HG02623 (cell line): ENCODE results near the gene CYFIP2.

Experiments used
- ATAC-seq: cut with Tn5 transposase; IDR thresholded peaks from one replicate; pipeline ENCODE4 v1.9.1; 2021; ENCODE audit warnings: moderate library complexity; ENCODE audit not compliant: unreplicated experiment

Gene CYFIP2

DNA sequence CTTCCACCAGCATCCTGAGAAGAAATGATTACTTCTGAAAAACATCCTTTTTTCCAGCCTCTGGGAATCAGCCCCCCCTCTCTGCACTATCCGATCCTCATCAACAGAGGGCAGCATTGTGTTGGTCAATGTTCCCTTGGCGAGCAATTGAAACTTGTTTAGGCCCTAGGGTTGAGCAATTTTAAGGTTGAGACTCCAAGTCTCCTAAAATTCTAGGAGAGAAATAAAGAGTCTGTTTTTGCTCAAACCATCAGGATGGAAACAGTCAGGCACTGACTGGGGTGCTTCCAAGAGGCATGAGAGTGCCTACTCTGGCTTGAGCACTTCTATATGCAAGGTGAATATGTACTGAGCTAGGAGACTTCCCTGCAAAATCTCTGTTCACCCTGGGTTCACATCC is 12.4 kb upstream of the CYFIP2 start:
- peak; percentile 31 for ATAC-seq

DNA sequence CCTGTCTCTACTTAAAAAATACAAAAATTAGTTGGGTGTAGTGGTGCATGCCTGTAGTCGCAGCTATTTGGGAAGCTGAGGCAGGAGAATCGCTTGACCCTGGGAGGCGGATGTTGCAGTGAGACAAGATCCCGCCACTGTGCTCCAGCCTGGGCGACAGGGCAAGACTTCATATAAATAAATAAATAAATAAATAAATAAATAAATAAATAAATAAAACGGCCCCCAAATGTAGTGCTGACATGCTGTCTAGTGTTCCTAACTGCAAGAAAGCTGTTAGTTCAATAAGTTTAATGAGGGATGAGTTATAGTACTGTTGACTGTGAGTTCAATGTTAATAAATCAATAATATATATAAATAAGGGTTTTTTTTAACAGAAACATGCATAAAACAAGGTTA is 7.5 kb upstream of the CYFIP2 start:
- no peak for ATAC-seq

DNA sequence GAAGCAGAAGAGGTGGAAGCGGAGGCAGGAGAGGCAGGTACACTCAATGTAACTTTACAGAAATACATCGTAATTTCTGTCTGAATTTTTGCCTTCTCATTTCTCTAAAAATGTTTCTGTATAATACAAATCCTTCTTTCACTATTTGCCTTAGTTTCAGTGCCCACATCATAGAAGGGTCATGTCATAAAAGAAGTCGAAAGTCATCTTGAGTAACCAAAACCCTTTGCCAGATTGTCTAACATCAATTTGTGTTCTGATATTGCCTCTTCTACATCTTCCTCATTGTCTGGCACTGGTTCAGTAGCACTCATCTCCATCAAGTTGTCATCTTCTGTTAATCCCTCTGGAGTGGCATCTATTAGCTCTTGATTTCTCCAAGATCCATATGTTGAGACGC is 6.2 kb upstream of the CYFIP2 start:
- no peak for ATAC-seq

DNA sequence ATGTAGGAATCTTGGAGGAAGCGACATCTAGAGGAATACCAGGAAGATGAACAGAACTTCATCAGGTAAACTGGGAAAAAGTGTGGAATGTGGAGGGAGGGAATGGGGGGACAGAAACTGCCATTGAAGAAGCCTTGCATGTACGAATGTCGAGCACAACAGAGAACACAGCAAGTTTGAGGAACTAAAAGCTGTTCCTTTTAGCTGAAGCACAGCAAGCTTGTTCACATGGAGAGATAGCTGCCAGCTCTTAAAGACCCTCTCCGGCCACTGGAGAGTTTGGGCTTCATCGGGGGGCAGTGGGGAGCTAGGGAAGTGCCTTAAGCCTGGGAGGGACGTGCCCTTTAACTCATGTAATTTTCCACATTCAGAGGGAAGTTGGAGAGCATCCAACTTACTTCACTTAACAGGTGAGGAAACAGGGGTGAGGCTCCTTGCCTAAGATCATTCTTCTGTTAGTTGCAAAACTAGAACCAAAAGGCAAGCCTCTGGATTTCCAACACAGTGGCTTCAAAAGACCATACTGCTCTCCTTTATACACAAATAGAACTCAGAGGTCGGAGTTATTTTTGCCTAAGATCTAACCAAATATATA is 2.3 kb upstream of the CYFIP2 start:
- ATAC-seq: no peak

DNA sequence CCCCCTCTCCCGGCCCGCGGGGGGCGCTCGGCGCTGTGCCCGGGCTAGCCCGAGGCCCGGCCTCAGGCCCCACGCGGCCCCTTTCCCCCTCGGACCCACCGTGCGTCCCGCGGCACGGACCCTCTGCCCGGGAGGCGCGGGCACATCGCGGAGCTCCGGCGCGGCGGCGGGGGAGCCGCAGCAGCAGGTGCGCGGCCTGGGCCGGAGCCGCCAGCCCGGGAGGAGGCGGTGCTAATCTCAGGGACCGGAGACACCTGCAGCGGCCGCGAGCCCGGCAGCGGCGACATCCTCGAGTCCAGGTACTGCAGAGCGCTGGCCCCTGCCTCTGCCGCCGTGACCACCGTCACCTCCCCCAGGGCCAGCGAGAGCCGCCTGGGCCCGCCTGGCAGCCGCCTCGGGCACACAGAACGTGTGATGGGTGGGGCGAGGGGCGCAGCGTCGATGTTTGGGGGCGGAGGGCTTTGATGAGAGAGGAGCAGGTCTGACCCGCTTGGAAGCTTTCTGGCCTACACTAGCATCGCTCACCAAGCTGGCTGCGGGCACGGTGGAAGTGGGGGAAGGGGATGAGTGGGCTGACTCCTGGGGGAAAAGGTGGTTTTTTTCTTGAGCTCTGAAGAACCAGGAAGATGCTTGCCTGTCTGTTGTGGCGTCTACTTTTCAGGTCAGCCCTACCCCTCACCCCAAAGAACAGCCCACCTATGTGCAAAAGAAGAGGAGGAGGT is 524 bp downstream of the CYFIP2 start:
- ATAC-seq: peak; percentile 46

DNA sequence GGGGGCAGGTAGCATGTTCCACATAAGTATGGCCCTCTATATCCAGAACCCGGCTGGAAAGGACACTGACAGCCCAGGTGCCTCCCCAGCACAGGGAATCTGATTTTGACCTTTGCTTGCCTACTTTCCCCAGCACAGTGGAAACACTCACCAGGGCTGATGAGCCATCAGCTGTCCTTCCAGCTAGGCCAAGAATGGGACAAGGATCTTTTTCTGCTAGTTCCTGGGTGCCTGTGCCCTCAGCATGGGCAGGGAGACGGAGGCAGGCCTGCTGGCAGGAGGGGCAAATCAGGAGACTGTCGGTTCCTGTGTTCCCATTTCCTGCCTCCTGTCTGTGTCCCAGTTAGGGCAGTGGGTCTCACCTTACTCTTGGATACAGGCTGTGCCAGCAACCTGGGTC is 1.1 kb downstream of the CYFIP2 start:
- ATAC-seq: no peak

DNA sequence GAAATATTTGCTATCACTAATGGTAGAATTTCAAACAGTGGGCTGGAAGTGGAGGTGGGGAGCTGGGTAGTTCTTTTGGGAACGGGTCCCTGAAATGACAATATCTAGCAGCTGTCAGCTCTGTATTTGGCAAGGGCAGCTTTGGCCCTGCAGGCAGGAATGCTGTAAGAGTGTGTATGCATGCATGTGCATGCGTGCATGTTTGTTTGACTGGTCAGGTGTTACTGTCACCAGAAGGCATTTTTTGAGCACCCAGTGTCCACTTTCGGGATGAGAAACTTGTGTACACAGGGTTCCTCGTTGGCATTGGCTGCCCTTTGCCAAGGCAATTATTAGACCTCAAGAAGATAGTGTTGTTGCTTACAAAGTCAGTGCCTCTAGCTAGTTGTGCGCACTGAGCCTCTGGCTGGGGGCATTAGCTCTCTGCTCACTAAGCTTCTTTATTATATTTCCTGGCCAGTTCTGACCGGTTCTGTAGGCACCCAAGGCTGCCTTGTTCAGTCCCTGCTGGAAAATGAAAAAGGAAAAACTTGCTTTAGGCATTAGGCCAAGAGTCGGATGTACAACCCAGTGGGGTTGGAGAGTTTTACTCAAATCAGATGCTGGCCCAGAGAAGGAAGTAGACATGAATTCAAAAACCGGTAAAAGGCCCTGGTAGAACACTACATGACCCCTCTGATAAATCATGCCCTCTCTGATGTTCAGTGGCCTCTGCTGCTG is 2.0 kb downstream of the CYFIP2 start:
- ATAC-seq: no peak

DNA sequence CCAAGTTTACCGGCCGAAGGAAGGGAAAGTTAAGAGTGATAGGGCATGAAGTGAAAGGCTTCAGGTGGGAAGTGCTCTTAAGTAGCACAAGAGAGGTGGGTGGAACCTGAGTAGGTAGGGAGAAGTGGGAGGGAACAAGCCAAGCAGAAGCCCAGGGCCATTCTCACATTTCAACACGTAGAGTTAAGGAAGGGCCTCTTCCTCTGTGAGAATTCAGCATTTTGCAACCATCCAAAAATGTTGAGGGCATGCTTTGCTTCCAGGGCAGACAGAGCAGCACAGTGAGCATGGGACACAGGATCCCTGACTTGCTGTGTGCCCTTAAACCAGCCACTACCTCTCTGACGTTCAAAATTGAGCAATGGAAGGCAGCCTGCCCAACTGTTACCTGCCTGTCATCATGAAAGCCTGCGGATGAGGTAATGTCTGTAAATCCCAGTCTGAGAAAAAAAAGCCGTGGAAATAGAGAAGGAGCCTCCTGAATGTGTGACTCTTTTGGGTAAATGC is 3.3 kb downstream of the CYFIP2 start:
- no peak for ATAC-seq

DNA sequence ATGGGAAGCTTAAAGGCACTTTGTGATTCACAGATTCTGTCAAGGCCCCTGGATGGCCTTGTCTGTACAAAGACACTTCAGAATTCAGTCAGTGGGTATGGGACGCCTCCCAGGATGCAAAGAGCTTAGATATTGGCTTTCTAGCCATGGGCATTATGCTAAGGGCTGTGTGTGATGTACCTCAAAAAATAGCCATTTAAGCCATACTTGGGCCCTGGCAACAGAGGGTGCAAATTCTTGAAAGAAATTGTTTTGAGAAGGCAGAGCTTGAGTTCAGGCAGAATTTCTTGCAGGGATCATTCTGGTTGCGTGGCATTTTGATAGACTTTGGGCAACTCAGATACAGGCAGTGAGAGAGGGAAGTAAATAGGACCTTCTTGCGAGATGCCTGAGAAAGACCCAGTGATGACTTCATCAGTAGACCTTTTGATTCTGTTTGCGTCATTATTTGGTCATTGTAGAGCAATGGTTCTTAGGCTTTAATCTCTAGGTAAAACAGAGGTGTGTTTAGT is 3.9 kb downstream of the CYFIP2 start:
- ATAC-seq: no peak

DNA sequence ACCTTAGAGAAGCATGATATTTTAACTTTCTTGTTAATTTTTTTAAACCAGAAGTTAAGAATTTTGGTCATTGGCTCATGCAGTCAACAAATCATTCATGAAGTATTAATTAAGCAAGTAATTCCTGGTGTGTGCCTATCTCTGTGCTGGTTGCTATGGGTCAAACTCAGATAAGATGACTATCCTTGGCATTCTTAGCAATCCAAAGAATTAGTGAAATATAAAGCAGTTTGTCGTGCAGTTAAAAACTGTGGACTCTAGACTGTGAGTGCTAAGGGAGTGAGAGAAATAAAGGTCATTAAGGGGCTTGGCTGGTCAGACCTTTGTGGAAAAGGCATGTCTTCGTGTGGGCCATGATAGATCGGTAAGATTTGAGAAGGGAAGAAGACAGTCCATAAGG is 4.8 kb downstream of the CYFIP2 start:
- ATAC-seq: no peak

DNA sequence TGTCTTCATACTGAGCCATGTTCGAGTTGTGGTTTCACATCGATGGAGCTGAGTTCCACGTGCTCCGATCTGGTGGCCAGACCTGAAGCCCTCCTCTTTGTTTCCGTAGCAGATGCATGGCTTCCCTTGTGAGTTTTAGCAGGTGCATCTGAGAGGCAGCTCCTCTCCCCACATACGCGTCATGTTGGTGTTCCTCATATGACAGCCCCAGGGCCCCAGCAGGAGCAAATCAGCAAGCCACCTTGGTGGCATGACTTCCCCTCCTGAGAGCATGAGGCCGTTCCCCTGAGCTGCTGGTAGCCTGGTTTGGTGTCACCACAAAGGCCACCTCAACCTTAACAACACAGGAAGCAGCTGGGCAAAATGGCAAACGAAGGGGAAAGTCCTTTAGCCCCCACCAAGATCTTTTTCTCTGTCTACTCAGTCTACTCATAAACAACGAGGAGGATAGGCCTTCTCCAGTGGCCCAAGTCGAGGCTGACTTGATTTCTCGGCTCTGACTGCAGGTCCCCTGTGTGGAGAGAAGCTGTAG is 5.9 kb downstream of the CYFIP2 start:
- peak; percentile 85 for ATAC-seq

DNA sequence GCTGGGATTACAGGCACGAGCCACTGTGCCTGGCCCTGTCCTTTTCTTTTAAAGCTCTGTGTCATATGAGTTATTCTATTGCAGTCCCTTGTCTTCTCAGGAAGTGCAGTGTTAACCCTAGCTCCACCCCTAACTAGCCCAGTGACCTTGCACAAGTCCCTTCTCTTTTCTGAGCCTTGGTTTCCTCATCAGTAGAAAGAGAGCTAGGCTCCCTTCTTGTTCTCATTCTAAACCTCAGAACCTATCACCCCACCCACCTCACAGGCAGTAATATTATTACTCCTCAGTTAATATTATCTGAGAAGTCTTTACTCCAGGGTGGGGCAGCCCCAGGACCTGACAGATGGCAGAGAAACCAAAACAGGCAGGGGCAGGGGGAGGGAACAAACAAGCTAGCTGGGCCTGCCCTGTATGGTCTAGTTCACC is 7.2 kb downstream of the CYFIP2 start:
- peak; percentile 34 for ATAC-seq

DNA sequence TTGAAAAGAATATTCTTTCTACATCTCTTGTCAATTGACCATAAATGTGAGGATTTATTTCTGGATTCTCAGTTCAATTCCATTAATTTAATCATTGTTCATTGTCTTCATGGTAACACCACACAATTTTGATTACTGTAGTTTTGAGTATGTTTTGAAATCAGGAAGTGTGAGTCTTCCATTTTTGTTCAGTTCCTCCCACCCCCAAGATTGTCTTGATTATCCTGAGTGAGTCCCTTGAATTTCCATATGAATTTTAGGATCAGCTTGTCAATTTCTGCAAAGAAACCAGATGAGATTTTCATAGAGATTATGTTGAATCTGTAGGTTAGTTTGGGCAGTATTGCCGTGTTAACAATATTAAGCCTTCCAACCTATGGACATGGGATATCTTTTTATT is 9.5 kb downstream of the CYFIP2 start:
- ATAC-seq: no peak

DNA sequence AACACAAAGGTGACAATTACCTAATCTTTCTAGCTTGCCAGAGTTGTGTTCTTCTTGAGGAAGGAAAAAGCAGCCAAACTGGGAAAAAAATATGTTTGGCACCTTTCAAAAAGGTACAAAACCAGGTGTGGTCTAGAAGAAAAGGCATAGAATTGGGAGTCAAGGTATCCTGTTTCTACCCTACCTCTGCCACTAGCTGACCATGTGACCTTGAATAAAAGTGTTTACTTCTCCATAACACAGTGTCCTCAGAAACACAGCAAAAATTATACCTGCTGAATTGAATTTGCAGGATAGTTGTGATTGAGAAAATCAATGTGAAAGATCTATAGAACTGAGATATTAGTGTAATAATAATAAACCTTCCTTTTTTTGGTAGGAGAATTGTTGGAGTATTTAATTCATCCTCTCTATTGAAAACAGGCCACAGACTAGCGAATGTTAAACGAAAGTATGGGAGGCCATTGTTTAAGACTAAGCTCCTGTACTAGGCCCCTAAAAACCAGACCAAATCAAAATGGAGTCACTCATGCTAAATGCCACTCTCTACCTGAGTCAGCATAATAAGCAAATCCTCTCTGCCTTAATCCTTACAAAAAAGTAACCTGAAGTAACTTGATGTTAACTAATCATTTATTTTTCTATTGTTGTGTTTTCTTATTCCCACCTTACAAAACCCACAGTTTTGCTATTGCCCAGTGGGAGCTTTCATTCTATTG is 12.6 kb downstream of the CYFIP2 start:
- ATAC-seq: no peak

DNA sequence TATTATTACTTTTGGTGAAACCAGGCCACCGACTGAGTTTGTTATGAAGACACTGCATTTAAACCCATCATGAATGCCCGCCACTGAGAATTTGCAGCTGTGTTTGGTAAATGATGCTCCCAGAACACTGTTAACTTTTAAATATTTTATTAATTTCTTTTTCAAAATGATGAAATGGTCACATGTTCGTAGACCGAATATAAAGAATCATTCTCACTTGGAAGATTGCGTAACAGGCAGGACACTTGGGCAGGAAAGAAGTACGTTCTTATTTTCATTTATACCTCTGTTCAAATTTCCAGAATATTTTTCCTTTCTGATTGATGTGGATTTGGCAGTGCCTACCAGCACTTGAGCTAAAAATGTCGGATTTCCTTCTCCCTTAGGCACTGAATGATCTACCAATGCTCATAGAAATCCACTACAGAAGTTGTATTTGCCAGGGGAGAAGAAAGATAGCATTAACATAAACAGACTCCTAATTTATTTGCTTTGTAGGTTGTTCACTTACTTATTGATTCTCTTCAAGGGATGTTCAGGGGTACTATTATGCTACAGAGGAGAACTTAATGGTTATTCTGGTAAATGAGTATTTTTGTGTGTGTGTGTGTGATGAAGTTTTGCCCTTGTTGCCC is 13.8 kb downstream of the CYFIP2 start:
- no peak for ATAC-seq

DNA sequence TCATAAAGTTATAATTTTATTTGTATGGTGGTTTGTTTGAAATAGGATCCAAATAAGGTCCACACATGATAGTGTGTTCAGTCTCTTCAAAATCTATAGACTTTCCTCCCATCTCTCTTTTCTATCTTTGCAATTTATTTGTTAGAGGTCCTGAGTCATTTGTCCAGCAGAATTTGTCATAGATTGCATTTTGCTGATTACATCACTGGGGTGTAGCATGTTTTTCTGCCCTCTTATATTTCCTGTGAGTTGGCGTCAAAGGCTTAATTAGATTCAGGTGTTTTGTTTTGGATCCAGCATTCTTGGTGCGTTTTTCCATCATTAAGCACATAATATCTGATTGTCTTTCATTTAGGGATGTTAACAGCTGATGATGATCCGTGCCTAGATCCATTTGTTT is 15.0 kb downstream of the CYFIP2 start:
- ATAC-seq: no peak

DNA sequence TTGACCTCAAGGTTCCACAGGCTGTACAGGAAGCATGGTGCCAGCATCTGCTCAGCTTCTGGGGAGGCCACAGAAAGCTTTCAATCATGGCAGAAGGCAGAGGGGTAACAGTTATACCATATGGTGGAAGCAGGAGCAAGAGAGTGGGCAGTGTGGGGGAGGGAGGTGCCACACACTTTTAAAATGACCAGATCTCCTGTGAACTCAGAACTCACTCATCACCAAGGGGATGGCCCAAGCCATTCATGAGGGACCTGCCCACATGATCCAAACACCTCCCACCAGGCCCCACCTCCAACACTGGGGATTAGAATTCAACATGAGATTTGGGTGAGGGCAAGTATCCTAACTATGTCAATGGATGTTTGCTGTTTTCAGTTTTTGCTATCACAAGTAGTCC is 16.2 kb downstream of the CYFIP2 start:
- no peak for ATAC-seq

DNA sequence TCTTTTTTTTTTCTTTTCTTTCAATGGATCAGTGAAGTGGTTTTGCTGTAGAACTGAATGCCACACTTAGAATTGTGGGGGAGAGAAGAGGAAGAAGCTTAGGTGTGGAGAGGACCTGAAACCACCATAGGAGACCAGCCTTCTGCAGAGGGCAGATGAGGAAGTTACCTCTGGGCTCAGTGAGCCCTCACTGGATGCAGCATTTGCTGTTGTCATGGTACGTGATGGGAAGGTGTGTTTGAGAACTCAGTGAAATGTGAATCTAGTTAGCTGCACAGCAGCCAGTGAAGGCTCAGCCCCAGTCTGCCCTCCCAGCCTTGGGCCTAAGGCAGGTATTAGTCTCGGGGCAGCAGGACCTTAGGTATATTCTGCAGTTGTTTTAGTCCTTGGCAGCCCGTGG is 17.5 kb downstream of the CYFIP2 start:
- peak; percentile 98 for ATAC-seq

DNA sequence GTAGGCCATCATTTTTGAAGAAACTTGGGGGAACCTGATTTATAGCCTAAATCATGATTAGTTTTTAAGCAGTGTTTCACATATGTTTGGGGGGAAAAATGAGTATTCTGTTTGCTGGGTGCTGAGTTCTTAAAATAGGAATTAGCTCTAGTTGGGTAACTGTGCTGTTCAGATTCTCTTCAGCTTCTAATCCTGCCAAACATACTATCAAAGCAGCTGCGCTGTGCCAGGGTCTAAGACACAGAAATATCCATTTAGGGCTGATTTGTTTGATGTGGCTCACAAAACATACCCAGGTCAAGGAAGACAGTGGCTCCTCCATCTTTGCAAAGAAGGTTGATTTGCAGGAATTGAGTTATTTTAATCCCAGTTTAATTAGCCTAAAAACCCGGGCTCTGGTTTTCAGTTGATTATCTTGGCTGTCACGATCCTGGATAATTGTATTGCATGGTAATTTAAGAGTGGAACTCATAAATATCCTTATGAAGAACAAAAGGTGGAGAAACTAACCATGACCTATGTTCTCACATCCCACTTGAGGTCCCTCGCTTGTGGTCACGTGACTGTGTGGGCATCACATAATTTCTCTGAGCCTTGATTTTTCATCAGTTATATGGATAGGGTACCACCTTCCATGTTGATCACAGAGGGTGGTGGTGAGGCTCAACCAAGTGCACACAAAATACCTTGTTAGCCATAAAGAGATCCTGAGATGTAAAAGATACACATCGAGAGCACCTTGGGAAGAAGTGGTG is 18.7 kb downstream of the CYFIP2 start:
- no peak for ATAC-seq
